Natural killer cell (primary cell): ENCODE results near the gene SLC6A20. TPM values are rescaled to one million over a fixed set of nuclear protein-coding genes. Genes with fewer than 3 reads are reported as not detected.

ENCODE experiments used
- ATAC-seq, 3 donors: fragments of 150-1000 bp in 2 of 3; fragments of 200-7000 bp in 1 of 3; cut with Tn5 transposase; 1 replicate in 1 of 3; 2 replicates in 2 of 3; pipeline ENCODE4 v1.10.0; 2021; ENCODE audit warnings: mild to moderate bottlenecking in 2 of 3, moderate library complexity in 2 of 3
- DNase-seq, 2 donors: peaks; one replicate each; pipeline versions ENCODE4 v3.0.0 to v3.0.0-alpha.2; 2013 to 2021; ENCODE audit warnings: mixed read lengths in 1 of 2
- H3K27ac ChIP-seq: one replicate; pipeline ENCODE4 v1.5.1; 2013; ENCODE audit warnings: mild to moderate bottlenecking, low read length
- H3K27me3 ChIP-seq: one replicate; pipeline ENCODE4 v1.6.1; 2013; ENCODE audit warnings: low read length; ENCODE audit not compliant: control insufficient read depth, insufficient read depth
- H3K36me3 ChIP-seq: one replicate; pipeline ENCODE4 v1.6.1; 2013; ENCODE audit warnings: low read length; ENCODE audit not compliant: control insufficient read depth, insufficient read depth
- H3K4me1 ChIP-seq: one replicate; pipeline ENCODE4 v1.6.1; 2013; ENCODE audit warnings: low read length; ENCODE audit not compliant: control insufficient read depth, insufficient read depth
- H3K4me3 ChIP-seq: one replicate; pipeline ENCODE4 v1.5.1; 2013; ENCODE audit warnings: low read length
- H3K9me3 ChIP-seq: one replicate; pipeline ENCODE4 v1.6.1; 2013; ENCODE audit warnings: low read length; ENCODE audit not compliant: control insufficient read depth, insufficient read depth
- H3K27ac Mint-ChIP-seq, 2 donors: one replicate each; pipeline ENCODE4 v1.8.0; 2022; ENCODE audit warnings: mild to moderate bottlenecking in 2 of 2, mixed read lengths in 2 of 2, moderate library complexity in 1 of 2
- H3K27me3 Mint-ChIP-seq, 2 donors: one replicate each; pipeline ENCODE4 v1.8.0; 2022; ENCODE audit warnings: low read depth in 2 of 2, mixed read lengths in 2 of 2
- H3K36me3 Mint-ChIP-seq: one replicate; pipeline ENCODE4 v1.8.0; 2022; ENCODE audit warnings: mixed read lengths
- H3K4me1 Mint-ChIP-seq, 2 donors: one replicate each; pipeline ENCODE4 v1.8.0; 2022; ENCODE audit warnings: mixed read lengths in 2 of 2
- H3K4me3 Mint-ChIP-seq: one replicate; pipeline ENCODE4 v1.8.0; 2022; ENCODE audit warnings: mild to moderate bottlenecking, moderate library complexity, mixed read lengths
- H3K9me3 Mint-ChIP-seq, 2 donors: one replicate each; pipeline ENCODE4 v1.8.0; 2022; ENCODE audit warnings: mixed read lengths in 2 of 2
- CTCF ChIP-seq: fragments of 200-600 bp; IDR thresholded peaks from one replicate; pipeline ENCODE4 v1.8.0; 2022; ENCODE audit warnings: antibody characterized with exemption
- WGBS: methylation state at CpG from one replicate; pipeline ENCODE4 v1.1.7; 2013; ENCODE audit warnings: missing lambda C conversion rate; ENCODE audit not compliant: insufficient coverage; 5-methylcytosine and 5-hydroxymethylcytosine counted together
- intact Hi-C: fragments of 100-400 bp; cut with micrococcal nuclease; formaldehyde crosslinking; loops from one replicate; pipeline ENCODE4 v1.14.2; 2022
- total RNA-seq, 4 donors: library from RNA; stranded (reverse); fragments of 120-200 nt in 1 of 4; gene quantifications; one replicate each; pipeline versions ENCODE4 v1.2.3 to v1.2.4, GENCODE V29; 2013 to 2022

The SLC6A20 gene
- total RNA-seq, 3 donors from 2014 or later (not counting 1 experiment from before 2014, with no cell fraction given), result 0.25 to 1.3 (median 0.70) TPM

DNA sequence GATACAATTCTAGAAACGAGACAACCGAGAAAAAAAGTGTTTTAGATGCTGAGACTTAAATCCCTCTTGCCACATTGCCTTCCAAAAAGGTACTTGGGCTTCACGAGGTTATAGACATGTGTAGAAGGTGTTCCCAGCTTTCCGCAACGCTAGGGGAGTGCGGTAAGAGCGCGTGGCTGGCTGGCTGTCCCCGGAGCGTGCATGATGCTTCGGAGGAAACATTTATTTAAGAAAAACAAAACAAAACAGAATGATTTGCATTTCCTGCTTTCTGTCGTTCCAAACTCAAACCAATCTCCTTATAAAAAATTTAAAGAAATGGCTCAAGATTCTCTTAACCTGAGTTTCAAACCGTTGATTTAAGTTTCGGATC, 841 bp downstream of the SLC6A20 start:
- H3K4me3 ChIP-seq, result no peak overlapping the region
- no peak for TF ChIP-seq CTCF
- no peaks in the 10 kb centered on the region for H3K9me3 ChIP-seq
- Mint-ChIP-seq H3K36me3 (no peaks in the 10 kb centered on the region), H3K4me1 (peaks cover 7 to 16% of the 10 kb centered on the region in 2 donors), H3K4me3 (peak overlapping the region; percentile 80), H3K27ac (peak overlapping the region in 1 of 2 donors; percentile 83), H3K9me3 (no peaks in the 10 kb centered on the region), H3K27me3 (peaks cover 51 to 56% of the 10 kb centered on the region in 2 donors)
- peaks cover 13% of the 10 kb centered on the region for H3K4me1 ChIP-seq
- no peak overlapping the region for H3K27ac ChIP-seq
- peak in 1 of 2 donors; percentile 28 for DNase-seq
- H3K27me3 ChIP-seq, result peaks cover 26% of the 10 kb centered on the region
- intact Hi-C loops, result no loop called here
- H3K36me3 ChIP-seq, result no peaks in the 10 kb centered on the region
- 30% methylated on average over 11 of the region's 14 CpGs for WGBS
- ATAC-seq, result peak in 2 of 3 donors; percentile 27 to 32

DNA sequence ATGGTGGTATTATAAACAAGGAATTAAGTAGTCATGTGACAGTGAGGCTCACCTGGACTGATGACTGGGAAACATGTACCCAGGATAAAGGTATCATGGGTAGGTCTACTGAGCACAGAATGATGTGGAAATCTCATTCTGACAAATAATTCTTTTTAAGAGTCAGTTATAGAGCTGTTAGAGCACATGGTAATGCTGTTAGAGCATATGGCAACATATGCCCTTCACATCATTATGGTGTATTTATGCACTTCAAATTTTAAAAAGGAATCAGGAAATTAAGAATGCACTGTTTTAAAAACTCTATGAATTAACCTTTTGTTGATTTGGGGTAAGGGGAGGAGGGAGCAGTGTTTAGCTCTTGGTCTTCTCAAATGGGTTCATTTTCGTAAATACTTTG, 1.7 kb downstream of the SLC6A20 start:
- peaks cover 13% of the 10 kb centered on the region for H3K4me1 ChIP-seq
- H3K27me3 ChIP-seq, result peaks cover 26% of the 10 kb centered on the region
- intact Hi-C loops, result no loop called here
- H3K36me3 Mint-ChIP-seq, result no peaks in the 10 kb centered on the region
- no peak for TF ChIP-seq CTCF
- no peak overlapping the region for H3K27ac Mint-ChIP-seq
- H3K27me3 Mint-ChIP-seq, result peaks cover 53 to 59% of the 10 kb centered on the region in 2 donors
- H3K9me3 ChIP-seq, result no peaks in the 10 kb centered on the region
- H3K4me1 Mint-ChIP-seq, result peaks cover 7 to 16% of the 10 kb centered on the region in 2 donors
- no peak overlapping the region for H3K4me3 ChIP-seq
- no CpG with 5 or more reads among the region's 1 CpG for WGBS
- DNase-seq (no peak), ATAC-seq (no peak)
- no peak overlapping the region for H3K27ac ChIP-seq
- peak overlapping the region; percentile 45 for H3K4me3 Mint-ChIP-seq
- no peaks in the 10 kb centered on the region for H3K9me3 Mint-ChIP-seq
- H3K36me3 ChIP-seq, result no peaks in the 10 kb centered on the region

DNA sequence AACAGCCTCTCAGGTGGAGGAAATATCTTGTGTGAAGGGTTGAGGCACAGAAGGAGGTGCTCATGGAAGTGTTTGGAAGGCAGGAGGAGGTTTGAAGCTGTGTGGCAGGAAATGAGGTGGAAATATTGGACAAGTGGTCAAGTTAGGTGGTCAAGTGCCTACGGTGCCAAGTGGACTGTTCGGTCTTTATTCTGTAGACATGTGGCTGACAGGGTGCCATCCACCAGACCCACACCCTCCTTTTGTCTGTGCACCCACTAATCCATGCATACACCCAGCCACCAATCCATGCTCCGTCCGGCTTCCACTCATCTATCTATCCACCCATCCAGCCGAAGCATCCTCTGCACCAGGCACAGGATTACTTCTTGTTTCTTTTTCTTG, 2.2 kb downstream of the SLC6A20 start:
- DNase-seq (no peak), ATAC-seq (no peak)
- Mint-ChIP-seq H3K27me3 (peaks cover 49 to 55% of the 10 kb centered on the region in 2 donors), H3K27ac (no peak overlapping the region), H3K4me3 (no peak overlapping the region), H3K9me3 (peaks cover under 1% of the 10 kb centered on the region in 2 donors), H3K4me1 (peaks cover 7 to 16% of the 10 kb centered on the region in 2 donors), H3K36me3 (no peaks in the 10 kb centered on the region)
- TF ChIP-seq CTCF, result no peak
- H3K9me3 ChIP-seq, result no peaks in the 10 kb centered on the region
- no peaks in the 10 kb centered on the region for H3K36me3 ChIP-seq
- H3K27me3 ChIP-seq, result peaks cover 26% of the 10 kb centered on the region
- intact Hi-C loops, result no loop called here
- H3K4me3 ChIP-seq, result no peak overlapping the region
- whole genome bisulfite sequencing, result 92% methylated on average over 5 of the region's 5 CpGs
- H3K4me1 ChIP-seq, result peaks cover 13% of the 10 kb centered on the region
- H3K27ac ChIP-seq, result no peak overlapping the region

DNA sequence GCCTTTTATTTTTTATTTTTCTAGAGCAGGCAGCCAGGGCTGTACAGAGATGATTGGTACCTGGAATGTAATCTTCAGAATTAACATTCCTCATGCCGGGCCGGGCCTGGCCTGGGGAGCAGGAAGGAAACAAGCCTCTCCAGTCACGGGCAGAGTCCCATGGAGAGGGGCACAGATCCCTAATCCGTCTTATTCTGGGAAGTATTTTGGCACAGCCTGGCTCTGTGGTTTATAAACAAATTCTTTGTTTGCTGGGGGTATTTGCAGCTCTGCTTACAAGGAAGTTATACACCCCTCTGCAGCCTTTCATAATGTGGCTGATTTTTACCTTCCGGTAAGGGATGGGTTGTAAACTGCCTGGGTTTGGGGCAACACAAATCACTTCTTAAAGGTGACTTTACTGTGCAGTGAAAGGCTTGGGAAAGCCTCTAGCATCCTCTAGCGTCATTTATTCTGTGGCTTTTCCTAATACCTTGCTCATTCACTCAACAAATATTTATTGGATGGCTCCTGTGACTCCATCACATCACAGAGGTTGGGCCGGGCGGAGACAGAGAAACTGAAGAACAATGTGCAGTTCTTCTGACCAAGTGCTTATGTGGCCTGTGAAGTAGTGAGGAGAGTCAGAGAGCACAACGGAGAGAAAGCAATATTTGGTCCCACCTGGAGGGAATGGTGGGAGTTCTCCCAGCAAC, 2.7 kb downstream of the SLC6A20 start:
- Histone ChIP-seq H3K4me3 (no peak overlapping the region), H3K27ac (no peak overlapping the region), H3K4me1 (peaks cover 13% of the 10 kb centered on the region), H3K9me3 (no peaks in the 10 kb centered on the region), H3K36me3 (no peaks in the 10 kb centered on the region), H3K27me3 (peaks cover 26% of the 10 kb centered on the region)
- no peak for DNase-seq
- H3K9me3 Mint-ChIP-seq, result peaks cover 2 to 5% of the 10 kb centered on the region in 2 donors
- no peak for ATAC-seq
- intact Hi-C loops, result no loop called here
- no peaks in the 10 kb centered on the region for H3K36me3 Mint-ChIP-seq
- H3K4me1 Mint-ChIP-seq, result peaks cover 7 to 16% of the 10 kb centered on the region in 2 donors
- no peak overlapping the region for H3K4me3 Mint-ChIP-seq
- H3K27ac Mint-ChIP-seq, result no peak overlapping the region
- peaks cover 44 to 49% of the 10 kb centered on the region in 2 donors for H3K27me3 Mint-ChIP-seq
- no peak for TF ChIP-seq CTCF
- WGBS, result 94% methylated on average over 8 of the region's 9 CpGs
